K562 (cell line): ENCODE measurements around the gene PLAAT3. TPM values are rescaled to one million over a fixed set of nuclear protein-coding genes. Genes with fewer than 3 reads are reported as not detected.
A peak's percentile ranks its signal among the peaks of the same experiment; 100 is the strongest.

ENCODE experiments used
- ATF2 ChIP-seq: sonication (generic); formaldehyde crosslinking; IDR thresholded peaks from 2 replicates; pipeline ENCODE4 v1.8.1; 2022; ENCODE audit warnings: missing genetic modification reagents
- E4F1 ChIP-seq: fragments of 250-450 bp; sonication (Bioruptor Pico); IDR thresholded peaks from 2 replicates; pipeline ENCODE4 v1.5.0; 2021; ENCODE audit warnings: mild to moderate bottlenecking, borderline replicate concordance
- FOXK1 ChIP-seq: sonication (generic); formaldehyde crosslinking; IDR thresholded peaks from 2 replicates; pipeline ENCODE4 v1.8.0; 2022; ENCODE audit warnings: missing genetic modification reagents, mild to moderate bottlenecking, borderline replicate concordance
- HDAC2 ChIP-seq: fragments of 450-650 bp; IDR thresholded peaks from 2 replicates; pipeline ENCODE4 v1.6.1; 2016; ENCODE audit warnings: mild to moderate bottlenecking
- MYNN ChIP-seq, 2 experiments: sonication (generic); formaldehyde crosslinking in 1 of 2; IDR thresholded peaks; 2 replicates each; pipeline versions ENCODE4 v1.5.0 to v1.6.1; 2016 to 2020; ENCODE audit warnings: antibody characterized with exemption in 1 of 2, missing genetic modification reagents in 1 of 2
- NELFE ChIP-seq: IDR thresholded peaks from 2 replicates; pipeline ENCODE4 v1.6.1; 2011; ENCODE audit warnings: mild to moderate bottlenecking; ENCODE audit not compliant: insufficient read depth, insufficient read length
- PATZ1 ChIP-seq: fragments of 250-450 bp; sonication (Bioruptor Pico); IDR thresholded peaks from 2 replicates; pipeline ENCODE4 v1.5.0; 2020; ENCODE audit warnings: mild to moderate bottlenecking, borderline replicate concordance
- PRDM10 ChIP-seq: fragments of 450-650 bp; IDR thresholded peaks from 2 replicates; pipeline ENCODE4 v1.6.1; 2018; ENCODE audit not compliant: partially characterized antibody
- SMARCE1 ChIP-seq: fragments of 450-650 bp; IDR thresholded peaks from 2 replicates; pipeline ENCODE4 v1.7.1; 2016; ENCODE audit warnings: mild to moderate bottlenecking
- THAP7 ChIP-seq: fragments of 250-450 bp; sonication (Bioruptor Pico); IDR thresholded peaks from 2 replicates; pipeline ENCODE4 v1.5.0; 2021
- U2AF1 ChIP-seq: fragments of 200-400 bp; formaldehyde crosslinking; optimal IDR thresholded peaks from 2 replicates; pipeline ENCODE3; 2017; ENCODE audit warnings: mild to moderate bottlenecking, low read depth, low read length, moderate library complexity
- ZBTB12 ChIP-seq: fragments of 250-450 bp; sonication (Bioruptor Pico); IDR thresholded peaks from 2 replicates; pipeline ENCODE4 v1.4.0; 2020
- ZBTB43 ChIP-seq: sonication (generic); formaldehyde crosslinking; IDR thresholded peaks from 2 replicates; pipeline ENCODE4 v1.8.0; 2023; ENCODE audit warnings: mild to moderate bottlenecking, missing genetic modification reagents
- ZNF174 ChIP-seq: fragments of 250-450 bp; sonication (Bioruptor Pico); IDR thresholded peaks from 2 replicates; pipeline ENCODE4 v1.4.0; 2020; ENCODE audit warnings: mild to moderate bottlenecking
- polyA plus RNA-seq, 8 experiments: library from polyadenylated mRNA; depleted of rRNA in 4 of 8; stranded (reverse) in 5 of 8; unstranded in 3 of 8; fragments of >200 nt; fragmentation: Nextera tagmentation in 2 of 8; fragmentation: Illumina TruSeq in 1 of 8; extraction: Ambion mirVana in 2 of 8; extraction: Trizol in 1 of 8; gene quantifications; 2 replicates each; pipeline versions ENCODE4 v1.2.1 to v1.2.3, GENCODE V29; 2011 to 2014; ENCODE audit warnings: inconsistent platforms in 1 of 8, missing spikeins in 1 of 8
- total RNA-seq, 7 experiments: library from RNA; depleted of rRNA in 6 of 7; stranded (reverse); fragments of >200 nt in 6 of 7; fragmentation: Illumina TruSeq in 2 of 7; extraction: Trizol in 2 of 7; gene quantifications; 2 replicates each; pipeline versions ENCODE4 v1.2.1 to v1.2.3, GENCODE V29; 2011 to 2021; ENCODE audit warnings: low replicate concordance in 1 of 7

The PLAAT3 gene
- total and polyA plus RNA-seq, 9 of the 15 experiments (the other 6 are each of a cell fraction or from before 2014, with no cell fraction given), result 0.80 to 2.7 (median 1.4) TPM

- TF ChIP-seq PRDM10, result no peak
- TF ChIP-seq E4F1 (CRISPR knock-in tag), result peak; percentile 82
- TF ChIP-seq ATF2 (CRISPR knock-in tag), result no peak
- TF ChIP-seq NELFE, result no peak
- no peak for TF ChIP-seq SMARCE1
- peak; percentile 86 for TF ChIP-seq ZBTB12
- no peak for TF ChIP-seq FOXK1 (CRISPR knock-in tag)
- peak; percentile 91 for TF ChIP-seq ZNF174 (CRISPR knock-in tag)
- TF ChIP-seq ZBTB43 (CRISPR knock-in tag), result no peak
- no peak for TF ChIP-seq MYNN (IDR thresholded peaks at IDR 0.05)
- no peak for TF ChIP-seq MYNN (CRISPR knock-in tag; IDR thresholded peaks at IDR 0.05)
- no peak for TF ChIP-seq U2AF1
- peak; percentile 97 for TF ChIP-seq PATZ1
- TF ChIP-seq THAP7 (CRISPR knock-in tag), result peak; percentile 77; the same call in 1 of the 2 replicates
- no peak for TF ChIP-seq HDAC2
Observed at GRCh38 chr11:63534895-63535461, 79.3 kb downstream of the PLAAT3 start (continued).
